ENCODE data around the gene SLC6A8. TPM values are rescaled to one million over a fixed set of nuclear protein-coding genes. Genes with fewer than 3 reads are reported as not detected.
"Not testable (repeated sequence)": the region's sequence is repeated elsewhere in the genome, so short reads cannot be mapped to it uniquely, and the experiment has no call there.

Gene SLC6A8
- total and polyA plus RNA-seq, 2 of the 4 experiments (the other 2 are of a cell fraction): 7.2 to 25.5 TPM

GRCh38 chrX:153741446-153741845, 53.7 kb downstream of the SLC6A8 start:
- H4K91ac ChIP-seq (ENCODE audit: insufficient read depth, low read depth, low read length): no peak overlapping the region
- H4K8ac ChIP-seq (ENCODE audit: low read depth in 2 of 2, low read length in 2 of 2): no peak overlapping the region
- no peaks in the 10 kb centered on the region for H3K79me1 ChIP-seq (ENCODE audit: low read depth in 1 of 2, low read length in 2 of 2)
- no peak overlapping the region for H3K56ac ChIP-seq (ENCODE audit: extremely low read depth, insufficient read depth, low read length)
- no peak overlapping the region for H3K27ac ChIP-seq (ENCODE audit: insufficient read depth, low read length)
- no peak overlapping the region for H2AK5ac ChIP-seq (ENCODE audit: low read depth, low read length)
- DNase-seq: no peak
- dilution Hi-C loops (cut with HindIII; ENCODE audit: low sequenced_read_pairs, unreplicated experiment) (no loop called here), in situ Hi-C loops (cut with MboI; ENCODE audit: low sequenced_read_pairs) (no loop called here), intact Hi-C loops (cut with micrococcal nuclease) (no loop called here)
- H2BK20ac ChIP-seq (ENCODE audit: low read depth, low read length): no peak overlapping the region
- no peak overlapping the region for H3K23ac ChIP-seq (ENCODE audit: low read depth, low read length)
- no peak overlapping the region for H3K4me3 ChIP-seq (ENCODE audit: insufficient read depth, low read depth, low read length)
- BruUV-seq (replicated peaks): no TSS peak
- no peak overlapping the region for H2BK5ac ChIP-seq (ENCODE audit: low read depth, low read length, poor library complexity, severe bottlenecking)
- H3K4ac ChIP-seq (ENCODE audit: low read depth, low read length): no peak overlapping the region
- no peak for ATAC-seq (ENCODE audit: low read depth)
- no peak overlapping the region for H2AK9ac ChIP-seq (replicated peaks; ENCODE audit: low read depth, low read length, poor library complexity)
- TF ChIP-seq SMC3 (IDR thresholded peaks at IDR 0.05; ENCODE audit: low read depth, low read length) (no peak), RAD21 (IDR thresholded peaks at IDR 0.05; ENCODE audit: low read length) (no peak), NFE2L2 (IDR thresholded peaks at IDR 0.05; ENCODE audit: low read depth, low read length) (no peak), POLR2A (IDR thresholded peaks at IDR 0.05; ENCODE audit: low read depth, low read length) (no peak), RCOR1 (IDR thresholded peaks at IDR 0.05; ENCODE audit: insufficient replicate concordance, low read length) (no peak)
- TF ChIP-seq, protein P1, sequence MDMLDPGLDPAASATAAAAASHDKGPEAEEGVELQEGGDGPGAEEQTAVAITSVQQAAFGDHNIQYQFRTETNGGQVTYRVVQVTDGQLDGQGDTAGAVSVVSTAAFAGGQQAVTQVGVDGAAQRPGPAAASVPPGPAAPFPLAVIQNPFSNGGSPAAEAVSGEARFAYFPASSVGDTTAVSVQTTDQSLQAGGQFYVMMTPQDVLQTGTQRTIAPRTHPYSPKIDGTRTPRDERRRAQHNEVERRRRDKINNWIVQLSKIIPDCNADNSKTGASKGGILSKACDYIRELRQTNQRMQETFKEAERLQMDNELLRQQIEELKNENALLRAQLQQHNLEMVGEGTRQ (IDR thresholded peaks at IDR 0.05; ENCODE audit: low read depth, low read length): no peak
- no peak overlapping the region for H2BK15ac ChIP-seq (ENCODE audit: low read depth, low read length)
- no peaks in the 10 kb centered on the region for H4K20me1 ChIP-seq (ENCODE audit: insufficient read depth, low read length)
- no peak overlapping the region for H2AFZ ChIP-seq (replicated peaks; ENCODE audit: low read length, poor library complexity)
- H3K4me2 ChIP-seq (ENCODE audit: low read depth, low read length): no peak overlapping the region
- no peak overlapping the region for H3K18ac ChIP-seq (ENCODE audit: low read depth, low read length)
- H3K9me1 ChIP-seq (ENCODE audit: insufficient read depth, low read length): no peaks in the 10 kb centered on the region
- H3K4me1 ChIP-seq (ENCODE audit: control insufficient read depth, insufficient read depth, low read length): peaks cover 3% of the 10 kb centered on the region; the same call in 1 of the 2 replicates
- peaks cover 6% of the 10 kb centered on the region; the same call in 1 of the 2 replicates for H3K36me3 ChIP-seq (ENCODE audit: control insufficient read depth, insufficient read depth, low read length)
- H3K14ac ChIP-seq (replicated peaks; ENCODE audit: low read depth, low read length): no peak overlapping the region
- no peak overlapping the region for H4K5ac ChIP-seq (ENCODE audit: low read depth, low read length)
- ChIA-PET POLR2A (ENCODE audit: unreplicated experiment) (no interaction called here), CTCF (no interaction called here)
- H2BK120ac ChIP-seq (ENCODE audit: low read depth, low read length): no peak overlapping the region
- H3K9me3 ChIP-seq (ENCODE audit: control insufficient read depth, insufficient read depth, low read length): 0 out of 2 replicates have a peak, but pooled peaks cover 1% of the 10 kb centered on the region
- no peaks in the 10 kb centered on the region for H3K27me3 ChIP-seq (ENCODE audit: control insufficient read depth, insufficient read depth, low read length)
- H3K9ac ChIP-seq (ENCODE audit: low read depth, low read length): no peak overlapping the region
- WGBS, 2 experiments (ENCODE audit: extremely low coverage in 2 of 2, insufficient read length in 1 of 2): 60% methylated on average over 1 of the region's 14 CpGs; no CpG with 5 or more reads in 1 of the 2 experiments

DNA sequence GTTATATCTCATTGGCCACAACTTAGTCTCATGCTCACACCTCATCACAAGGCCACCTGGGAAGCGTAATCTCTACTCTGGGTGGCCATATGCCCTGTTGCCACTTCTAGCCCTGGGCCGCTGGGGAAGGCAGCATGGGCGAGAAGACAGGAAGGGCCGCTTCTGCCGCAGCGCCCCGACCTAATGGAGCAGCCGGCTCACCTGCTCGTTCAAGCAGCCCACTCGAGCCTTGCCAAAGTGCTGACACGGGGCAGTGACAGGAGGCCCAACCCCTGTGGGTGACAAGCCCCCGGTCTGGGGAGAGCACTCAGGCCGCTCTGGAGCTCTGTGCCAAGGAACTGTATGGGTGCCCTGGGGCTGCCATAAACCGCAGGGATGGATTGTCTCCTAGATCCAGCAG, 54.4 kb downstream of the SLC6A8 start:
- H2AK9ac ChIP-seq (replicated peaks; ENCODE audit: low read depth, low read length, poor library complexity); H2AFZ ChIP-seq (replicated peaks; ENCODE audit: low read length, poor library complexity); BruUV-seq (replicated peaks); H3K36me3 ChIP-seq (ENCODE audit: control insufficient read depth, insufficient read depth, low read length); H3K18ac ChIP-seq (ENCODE audit: low read depth, low read length); H3K14ac ChIP-seq (replicated peaks; ENCODE audit: low read depth, low read length); in situ Hi-C loops (cut with MboI; ENCODE audit: low sequenced_read_pairs); H4K20me1 ChIP-seq (ENCODE audit: insufficient read depth, low read length); H3K9ac ChIP-seq (ENCODE audit: low read depth, low read length); DNase-seq; H4K91ac ChIP-seq (ENCODE audit: insufficient read depth, low read depth, low read length); H2AK5ac ChIP-seq (ENCODE audit: low read depth, low read length); H3K79me1 ChIP-seq (ENCODE audit: low read depth in 1 of 2, low read length in 2 of 2); H3K27ac ChIP-seq (ENCODE audit: insufficient read depth, low read length); H4K5ac ChIP-seq (ENCODE audit: low read depth, low read length); H3K4me1 ChIP-seq (ENCODE audit: control insufficient read depth, insufficient read depth, low read length); POLR2A ChIA-PET (ENCODE audit: unreplicated experiment); dilution Hi-C loops (cut with HindIII; ENCODE audit: low sequenced_read_pairs, unreplicated experiment); H2BK15ac ChIP-seq (ENCODE audit: low read depth, low read length); CTCF ChIA-PET; intact Hi-C loops (cut with micrococcal nuclease); H4K8ac ChIP-seq (ENCODE audit: low read depth in 2 of 2, low read length in 2 of 2); H2BK5ac ChIP-seq (ENCODE audit: low read depth, low read length, poor library complexity, severe bottlenecking); H3K4me3 ChIP-seq (ENCODE audit: insufficient read depth, low read depth, low read length); ATAC-seq (ENCODE audit: low read depth); H3K9me1 ChIP-seq (ENCODE audit: insufficient read depth, low read length); H3K56ac ChIP-seq (ENCODE audit: extremely low read depth, insufficient read depth, low read length); H3K4ac ChIP-seq (ENCODE audit: low read depth, low read length); H2BK120ac ChIP-seq (ENCODE audit: low read depth, low read length); H3K9me3 ChIP-seq (ENCODE audit: control insufficient read depth, insufficient read depth, low read length); H3K27me3 ChIP-seq (ENCODE audit: control insufficient read depth, insufficient read depth, low read length); H3K4me2 ChIP-seq (ENCODE audit: low read depth, low read length); H2BK20ac ChIP-seq (ENCODE audit: low read depth, low read length); H3K23ac ChIP-seq (ENCODE audit: low read depth, low read length): not testable (repeated sequence)
- WGBS, 2 experiments (ENCODE audit: extremely low coverage in 2 of 2, insufficient read length in 1 of 2): 89% methylated on average over 7 of the region's 14 CpGs; no CpG with 5 or more reads in 1 of the 2 experiments
